Panc1 (cell line): Measurements from ENCODE around the gene COMMD2. TPM values are rescaled to one million over a fixed set of nuclear protein-coding genes. Genes with fewer than 3 reads are reported as not detected.
A peak's percentile ranks its signal among the peaks of the same experiment; 100 is the strongest.

Experiments used
- ATAC-seq: fragments of 200-7000 bp; cut with Tn5 transposase; 2 replicates; pipeline ENCODE4 v1.9.1; 2020; ENCODE audit warnings: mild to moderate bottlenecking, moderate library complexity
- BruUV-seq: library from RNA; stranded (reverse); fragments of 400-500 nt; replicated peaks from 2 replicates; lab custom pipeline; 2021; lab: Mats Ljungman, UMichigan
- CTCF ChIA-PET: fragments of 300-600 bp; sonication (Branson Sonifier 250); formaldehyde crosslinking; loops from one replicate; lab custom pipeline; 2022; ENCODE audit warnings: antibody characterized with exemption; lab: Charles Lee
- POLR2A ChIA-PET: fragments of 300-600 bp; sonication (Branson Sonifier 250); formaldehyde crosslinking; loops from one replicate; lab custom pipeline; 2022; ENCODE audit warnings: antibody characterized with exemption; lab: Charles Lee
- DNase-seq: peaks from one replicate; pipeline ENCODE4 v3.0.0-alpha.2; 2010; ENCODE audit warnings: low read depth, low spot score
- H3K27ac ChIP-seq: 2 replicates; pipeline ENCODE4 v1.5.1; 2011; ENCODE audit warnings: mild to moderate bottlenecking, low read length, inconsistent platforms
- H3K27me3 ChIP-seq: fragments of 200-500 bp; sonication (Bioruptor generic); 2 replicates; pipeline ENCODE4 v1.6.0; 2014; ENCODE audit warnings: low read length, inconsistent platforms; ENCODE audit not compliant: control insufficient read depth, insufficient read depth
- H3K36me3 ChIP-seq: fragments of 200-500 bp; sonication (Bioruptor generic); 2 replicates; pipeline ENCODE4 v1.5.1; 2014; ENCODE audit warnings: inconsistent platforms, mild to moderate bottlenecking, low read length, moderate library complexity; ENCODE audit not compliant: control insufficient read depth, insufficient read depth
- H3K4me1 ChIP-seq: 2 replicates; pipeline ENCODE4 v1.5.1; 2011; ENCODE audit warnings: inconsistent platforms, mild to moderate bottlenecking, low read length, moderate library complexity; ENCODE audit not compliant: control insufficient read depth, insufficient read depth
- H3K4me3 ChIP-seq, 2 experiments: 2 replicates each; pipeline ENCODE4 v1.5.1; 2011 to 2012; ENCODE audit warnings: low read depth in 2 of 2, low read length in 2 of 2, mild to moderate bottlenecking in 2 of 2, inconsistent platforms in 1 of 2, moderate library complexity in 1 of 2
- H3K9me3 ChIP-seq: fragments of 200-500 bp; sonication (Bioruptor generic); 2 replicates; pipeline ENCODE4 v1.5.1; 2014; ENCODE audit warnings: low read depth, mild to moderate bottlenecking, inconsistent platforms, low read length, moderate library complexity; ENCODE audit not compliant: control insufficient read depth, insufficient read depth
- POLR2AphosphoS5 ChIP-seq: IDR thresholded peaks from 2 replicates; pipeline ENCODE4 v1.6.1; 2012; ENCODE audit warnings: mild to moderate bottlenecking, low read depth, low read length, moderate library complexity
- SIN3A ChIP-seq: IDR thresholded peaks from 2 replicates; pipeline ENCODE4 v1.6.1; 2012; ENCODE audit warnings: low read depth, mild to moderate bottlenecking, low read length, moderate library complexity, borderline replicate concordance; ENCODE audit not compliant: insufficient read depth
- TCF7L2 ChIP-seq: IDR thresholded peaks from 2 replicates; pipeline ENCODE4 v1.6.1; 2011; ENCODE audit warnings: mild to moderate bottlenecking, low read depth, low read length, inconsistent platforms
- in situ Hi-C: cut with HindIII; loops from 2 replicates; pipeline ENCODE4 v1.10.0; 2016; ENCODE audit warnings: low sequenced_read_pairs, low pct_unique_long_range_greater_than_20kb
- intact Hi-C: fragments of 100-400 bp; cut with micrococcal nuclease; formaldehyde crosslinking; loops from one replicate; pipeline ENCODE4 v1.10.0; 2022; ENCODE audit not compliant: unreplicated experiment
- total RNA-seq: library from RNA; stranded (reverse); gene quantifications from one replicate; pipeline ENCODE4 v1.2.1, GENCODE V29; 2021; ENCODE audit not compliant: unreplicated experiment
- TF ChIP-seq, protein P1 (sequence below): fragments of 450-650 bp; IDR thresholded peaks from 2 replicates; pipeline ENCODE4 v1.5.1; 2017; ENCODE audit warnings: mild to moderate bottlenecking
- TF ChIP-seq, protein P2 (sequence below), 2 experiments: IDR thresholded peaks; 2 replicates each; pipeline ENCODE4 v1.6.1; 2011 to 2012; ENCODE audit warnings: low read depth in 2 of 2, control low read depth in 1 of 2, low read length in 1 of 2, mild to moderate bottlenecking in 1 of 2, moderate library complexity in 1 of 2; ENCODE audit not compliant: insufficient read depth in 1 of 2

The COMMD2 gene
- total RNA-seq, 1 experiment from 2014 or later: 70.2 TPM

DNA sequence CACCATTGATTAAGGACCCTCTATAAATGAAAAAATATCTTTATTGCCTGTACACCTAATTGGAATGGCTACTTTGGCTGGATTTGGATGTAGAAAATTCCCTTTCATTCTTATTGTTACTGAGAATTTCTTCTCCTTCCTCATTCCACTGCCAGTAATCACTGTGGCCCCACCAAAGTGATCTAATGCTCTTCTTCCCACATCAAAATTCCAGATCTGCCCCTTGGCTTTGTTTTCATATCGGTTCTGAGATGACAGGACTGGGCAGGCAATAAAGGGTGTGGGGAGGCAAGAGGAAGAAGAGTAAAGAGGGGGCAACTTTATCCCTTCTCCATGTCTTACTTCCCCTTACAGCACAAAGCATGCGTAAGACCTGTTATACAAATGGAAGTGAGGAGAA is 38.0 kb upstream of the COMMD2 start:
- no peak for ATAC-seq
- TF ChIP-seq, protein P1, sequence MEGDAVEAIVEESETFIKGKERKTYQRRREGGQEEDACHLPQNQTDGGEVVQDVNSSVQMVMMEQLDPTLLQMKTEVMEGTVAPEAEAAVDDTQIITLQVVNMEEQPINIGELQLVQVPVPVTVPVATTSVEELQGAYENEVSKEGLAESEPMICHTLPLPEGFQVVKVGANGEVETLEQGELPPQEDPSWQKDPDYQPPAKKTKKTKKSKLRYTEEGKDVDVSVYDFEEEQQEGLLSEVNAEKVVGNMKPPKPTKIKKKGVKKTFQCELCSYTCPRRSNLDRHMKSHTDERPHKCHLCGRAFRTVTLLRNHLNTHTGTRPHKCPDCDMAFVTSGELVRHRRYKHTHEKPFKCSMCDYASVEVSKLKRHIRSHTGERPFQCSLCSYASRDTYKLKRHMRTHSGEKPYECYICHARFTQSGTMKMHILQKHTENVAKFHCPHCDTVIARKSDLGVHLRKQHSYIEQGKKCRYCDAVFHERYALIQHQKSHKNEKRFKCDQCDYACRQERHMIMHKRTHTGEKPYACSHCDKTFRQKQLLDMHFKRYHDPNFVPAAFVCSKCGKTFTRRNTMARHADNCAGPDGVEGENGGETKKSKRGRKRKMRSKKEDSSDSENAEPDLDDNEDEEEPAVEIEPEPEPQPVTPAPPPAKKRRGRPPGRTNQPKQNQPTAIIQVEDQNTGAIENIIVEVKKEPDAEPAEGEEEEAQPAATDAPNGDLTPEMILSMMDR: no peak
- TF ChIP-seq, protein P2, sequence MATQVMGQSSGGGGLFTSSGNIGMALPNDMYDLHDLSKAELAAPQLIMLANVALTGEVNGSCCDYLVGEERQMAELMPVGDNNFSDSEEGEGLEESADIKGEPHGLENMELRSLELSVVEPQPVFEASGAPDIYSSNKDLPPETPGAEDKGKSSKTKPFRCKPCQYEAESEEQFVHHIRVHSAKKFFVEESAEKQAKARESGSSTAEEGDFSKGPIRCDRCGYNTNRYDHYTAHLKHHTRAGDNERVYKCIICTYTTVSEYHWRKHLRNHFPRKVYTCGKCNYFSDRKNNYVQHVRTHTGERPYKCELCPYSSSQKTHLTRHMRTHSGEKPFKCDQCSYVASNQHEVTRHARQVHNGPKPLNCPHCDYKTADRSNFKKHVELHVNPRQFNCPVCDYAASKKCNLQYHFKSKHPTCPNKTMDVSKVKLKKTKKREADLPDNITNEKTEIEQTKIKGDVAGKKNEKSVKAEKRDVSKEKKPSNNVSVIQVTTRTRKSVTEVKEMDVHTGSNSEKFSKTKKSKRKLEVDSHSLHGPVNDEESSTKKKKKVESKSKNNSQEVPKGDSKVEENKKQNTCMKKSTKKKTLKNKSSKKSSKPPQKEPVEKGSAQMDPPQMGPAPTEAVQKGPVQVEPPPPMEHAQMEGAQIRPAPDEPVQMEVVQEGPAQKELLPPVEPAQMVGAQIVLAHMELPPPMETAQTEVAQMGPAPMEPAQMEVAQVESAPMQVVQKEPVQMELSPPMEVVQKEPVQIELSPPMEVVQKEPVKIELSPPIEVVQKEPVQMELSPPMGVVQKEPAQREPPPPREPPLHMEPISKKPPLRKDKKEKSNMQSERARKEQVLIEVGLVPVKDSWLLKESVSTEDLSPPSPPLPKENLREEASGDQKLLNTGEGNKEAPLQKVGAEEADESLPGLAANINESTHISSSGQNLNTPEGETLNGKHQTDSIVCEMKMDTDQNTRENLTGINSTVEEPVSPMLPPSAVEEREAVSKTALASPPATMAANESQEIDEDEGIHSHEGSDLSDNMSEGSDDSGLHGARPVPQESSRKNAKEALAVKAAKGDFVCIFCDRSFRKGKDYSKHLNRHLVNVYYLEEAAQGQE (IDR thresholded peaks at IDR 0.05; ENCODE audit: insufficient read depth in 1 of 2, low read depth in 2 of 2, low read length in 1 of 2): no peak
- TF ChIP-seq SIN3A (no peak), TCF7L2 (no peak), POLR2AphosphoS5 (no peak)
- ChIA-PET CTCF (no interaction called here), POLR2A (no interaction called here)
- no peak overlapping the region for H3K4me3 ChIP-seq
- H3K36me3 ChIP-seq: no peaks in the 10 kb centered on the region
- BruUV-seq: no TSS peak
- in situ Hi-C loops (no loop called here), intact Hi-C loops (no loop called here)
- H3K27me3 ChIP-seq: peaks cover 4% of the 10 kb centered on the region; the same call in 1 of the 2 replicates
- H3K9me3 ChIP-seq: no peaks in the 10 kb centered on the region
- H3K4me1 ChIP-seq: no peaks in the 10 kb centered on the region
- no peak for DNase-seq
- H3K27ac ChIP-seq: no peak overlapping the region

DNA sequence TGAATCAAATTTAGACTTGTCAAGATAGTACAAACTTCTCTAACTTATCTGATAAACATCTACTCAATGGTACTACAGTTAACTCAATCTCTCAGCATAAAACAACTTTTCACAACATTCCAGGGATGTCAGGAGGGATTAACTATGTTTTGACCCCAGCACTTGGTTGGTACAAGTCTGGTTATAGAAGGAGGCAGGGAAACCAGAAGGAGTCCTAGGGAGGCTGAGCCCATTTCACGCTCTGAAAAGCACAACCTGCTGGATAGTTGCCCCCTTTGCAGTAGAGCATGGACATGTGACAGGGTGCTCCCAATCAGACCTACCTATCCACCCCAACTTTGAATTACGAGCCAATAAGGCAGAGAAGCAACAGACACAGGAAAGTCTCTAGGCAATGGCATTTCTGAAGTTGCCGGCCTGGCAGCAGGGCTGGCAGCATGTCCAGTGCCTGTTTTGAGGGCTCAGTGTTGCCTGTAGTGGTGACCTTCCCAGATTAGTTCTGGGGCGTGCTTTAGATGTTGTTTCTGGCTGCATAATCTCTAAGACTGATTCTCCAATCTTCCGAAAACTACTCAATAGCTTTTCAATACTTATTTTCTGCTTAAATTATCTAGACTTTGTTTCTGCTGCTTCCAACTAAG is 31.9 kb upstream of the COMMD2 start:
- intact Hi-C loops: no loop called here
- Histone ChIP-seq H3K9me3 (no peaks in the 10 kb centered on the region), H3K4me1 (no peaks in the 10 kb centered on the region), H3K4me3 (no peak overlapping the region), H3K27ac (no peak overlapping the region), H3K27me3 (no peaks in the 10 kb centered on the region), H3K36me3 (no peaks in the 10 kb centered on the region)
- CTCF ChIA-PET: interaction anchor here (0.6 kb wide), 1 partner anchor 67 kb away, joined by 3 read pairs; no protein-coding TSS in a partner anchor
- in situ Hi-C loops: no loop called here
- DNase-seq: no peak
- peak; percentile 60; the same call in 1 of the 2 replicates for ATAC-seq
- BruUV-seq: no TSS peak
- TF ChIP-seq POLR2AphosphoS5 (no peak), TCF7L2 (no peak), SIN3A (no peak)
- TF ChIP-seq, protein P1: no peak
- TF ChIP-seq, protein P2 (IDR thresholded peaks at IDR 0.05; ENCODE audit: insufficient read depth in 1 of 2, low read depth in 2 of 2, low read length in 1 of 2): no peak
- POLR2A ChIA-PET: interaction anchor here (0.6 kb wide), 1 partner anchor 105 kb away, joined by 5 read pairs; no protein-coding TSS in a partner anchor
